IPS DF 4.7 (cell line): ENCODE results near the gene MDGA2.
"Not testable (repeated sequence)": the region's sequence is repeated elsewhere in the genome, so short reads cannot be mapped to it uniquely, and the experiment has no call there.

Source experiments
- DNase-seq: peaks from one replicate; pipeline ENCODE4 v3.0.0-alpha.2; 2013; ENCODE audit warnings: low spot score; ENCODE audit errors: extremely low read depth

Gene MDGA2

DNA sequence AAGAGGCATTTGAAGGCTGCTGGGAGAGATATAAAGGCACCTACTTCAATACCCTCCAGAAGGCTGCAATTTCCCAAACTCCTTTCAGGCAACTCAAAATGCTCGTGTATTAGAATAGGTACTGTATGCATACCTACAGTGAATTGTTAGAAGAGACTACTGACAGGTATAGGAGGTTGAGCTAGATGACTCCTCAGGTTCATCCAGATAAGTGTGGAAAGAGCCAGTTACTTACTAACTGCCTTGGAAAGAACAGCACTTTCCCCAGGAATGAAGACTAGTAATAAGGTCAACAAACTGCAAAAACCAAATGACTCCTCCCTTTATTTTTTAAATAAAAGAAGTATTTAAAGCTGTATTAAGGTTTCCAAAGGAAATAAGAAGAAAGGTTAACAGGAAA is 429.0 kb downstream of the MDGA2 start:
- DNase-seq = no peak

DNA sequence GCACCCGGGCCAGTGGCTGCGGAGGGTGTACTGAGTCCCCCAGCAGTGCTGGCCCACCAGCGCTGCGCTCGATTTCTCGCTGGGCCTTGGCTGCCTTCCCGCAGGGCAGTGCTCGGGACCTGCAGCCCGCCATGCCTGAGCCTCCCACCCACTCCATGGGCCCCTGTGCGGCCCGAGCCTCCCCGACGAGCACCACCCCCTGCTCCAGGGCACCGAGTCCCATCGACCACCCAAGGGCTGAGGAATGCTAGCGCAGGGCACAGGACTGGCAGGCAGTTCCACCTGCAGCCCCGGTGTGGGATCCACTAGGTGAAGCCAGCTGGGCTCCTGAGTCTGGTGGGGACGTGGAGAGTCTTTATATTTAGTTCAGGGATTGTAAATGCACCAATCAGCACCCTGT is 432.8 kb downstream of the MDGA2 start:
- not testable (repeated sequence) for DNase-seq

DNA sequence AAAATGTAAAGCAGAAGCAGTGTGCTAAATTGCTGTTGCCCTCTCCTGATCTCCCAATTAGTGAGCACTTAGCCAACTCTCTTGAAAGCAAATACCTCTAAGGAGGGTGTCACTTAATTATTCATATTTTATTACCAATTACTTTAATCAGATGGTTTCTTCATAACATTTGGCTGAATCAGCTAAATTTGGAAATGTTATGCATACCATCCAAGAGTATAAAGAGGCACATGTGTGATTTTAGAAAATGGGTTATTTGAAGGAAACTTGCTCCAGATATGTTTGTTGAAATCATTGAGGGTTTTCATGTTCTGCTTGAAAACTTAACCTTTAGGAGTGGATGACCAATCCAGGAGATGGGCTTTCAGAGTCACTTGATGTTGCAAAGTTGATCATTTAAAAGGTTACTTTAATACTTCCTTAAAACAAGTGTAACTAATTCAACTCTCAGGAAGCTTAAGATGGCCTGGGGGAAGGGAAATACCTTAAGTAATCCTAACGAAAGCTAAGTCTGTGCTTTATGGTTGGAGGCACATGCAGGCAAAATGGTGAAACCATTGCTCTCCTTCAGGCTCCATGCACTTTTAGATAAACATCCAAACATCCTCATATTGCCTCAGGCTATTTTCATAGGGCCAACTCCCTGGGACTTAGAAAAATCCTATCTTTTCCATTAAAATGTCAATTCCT is 434.5 kb downstream of the MDGA2 start:
- no peak for DNase-seq

DNA sequence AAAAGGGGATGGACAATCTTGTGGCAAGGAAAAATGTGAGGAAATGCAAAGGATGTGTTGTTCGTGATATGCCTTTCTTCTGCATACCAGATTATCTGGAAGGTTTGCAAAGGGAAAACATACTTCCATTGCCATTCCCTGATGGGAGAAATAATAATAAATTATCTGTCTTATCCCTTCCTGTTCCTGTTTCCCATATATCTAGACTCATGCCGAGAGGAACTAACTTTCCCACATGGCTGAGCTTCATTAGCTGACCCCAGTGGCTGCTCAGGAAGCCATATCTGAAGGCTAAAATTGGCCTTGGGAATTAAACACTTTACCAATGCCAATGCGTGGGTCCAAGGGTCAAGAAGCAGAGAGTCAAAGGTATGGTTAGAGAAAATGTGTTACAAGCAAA is 439.8 kb downstream of the MDGA2 start:
- DNase-seq = no peak

DNA sequence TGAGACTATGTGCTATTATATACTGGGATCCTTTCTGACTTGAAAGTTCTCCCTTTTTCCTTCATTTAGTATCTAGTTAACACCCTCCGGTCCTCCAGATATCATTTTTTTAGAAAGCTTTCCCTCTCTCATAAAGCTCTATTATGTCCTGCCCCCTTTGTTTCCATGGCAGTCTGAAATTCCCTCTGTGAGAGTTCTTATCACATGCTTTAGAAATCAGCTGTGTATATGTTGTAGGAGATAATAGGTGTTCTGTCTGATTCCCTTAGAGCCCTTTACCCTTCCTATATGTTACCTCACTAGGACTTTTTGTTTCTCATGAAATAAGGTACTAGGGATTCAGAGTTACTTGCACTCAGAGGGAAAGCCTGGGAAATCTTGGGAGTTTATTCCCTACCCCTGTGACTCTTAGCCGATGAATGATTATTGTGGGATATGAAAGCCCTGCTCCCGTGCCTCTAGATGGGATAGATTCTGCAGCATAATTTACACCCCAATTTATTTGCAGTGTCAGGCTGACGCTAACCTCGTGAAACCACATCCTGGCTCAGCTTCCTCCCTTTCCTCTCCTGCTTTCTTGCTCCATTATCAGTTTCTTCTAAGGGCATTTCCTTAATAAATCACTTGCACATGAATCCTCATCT is 448.4 kb downstream of the MDGA2 start:
- DNase-seq = no peak

DNA sequence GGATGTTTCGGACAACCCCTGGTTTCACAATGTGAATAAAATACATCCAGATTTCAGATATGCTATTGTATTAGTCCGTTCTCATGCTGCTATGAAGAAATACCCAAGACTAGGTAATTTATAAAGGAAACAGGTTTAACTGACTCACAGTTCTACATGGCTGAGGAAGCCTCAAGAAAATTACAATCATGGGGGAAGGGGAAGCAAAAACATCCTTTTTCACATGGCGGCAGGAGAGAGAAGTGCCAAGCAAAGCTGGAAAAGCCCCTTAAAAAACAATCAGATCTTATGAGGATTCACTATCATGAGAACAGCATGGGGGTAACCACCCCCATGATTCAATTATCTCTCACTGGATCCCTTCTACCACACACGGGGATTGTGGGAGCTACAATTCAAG is 451.7 kb downstream of the MDGA2 start:
- DNase-seq = no peak

DNA sequence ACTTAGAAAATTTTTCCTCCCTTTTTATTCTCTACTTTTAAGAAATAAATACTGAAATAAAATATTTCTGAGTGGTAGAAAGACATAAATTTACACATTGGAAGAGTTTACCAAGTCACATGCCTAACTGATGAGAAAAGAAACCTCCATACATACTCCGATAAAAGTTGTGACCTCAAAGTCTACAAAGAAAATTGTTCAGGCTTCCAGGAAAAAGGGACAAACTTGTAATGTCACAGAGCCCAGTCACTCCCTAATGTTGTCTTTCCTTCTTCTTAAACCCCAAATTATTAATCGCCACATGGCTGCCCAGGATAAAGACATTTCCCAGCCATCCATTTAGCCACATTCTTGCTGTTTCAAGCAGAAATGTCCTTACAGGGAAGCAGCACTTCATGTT is 455.3 kb downstream of the MDGA2 start:
- DNase-seq = no peak

DNA sequence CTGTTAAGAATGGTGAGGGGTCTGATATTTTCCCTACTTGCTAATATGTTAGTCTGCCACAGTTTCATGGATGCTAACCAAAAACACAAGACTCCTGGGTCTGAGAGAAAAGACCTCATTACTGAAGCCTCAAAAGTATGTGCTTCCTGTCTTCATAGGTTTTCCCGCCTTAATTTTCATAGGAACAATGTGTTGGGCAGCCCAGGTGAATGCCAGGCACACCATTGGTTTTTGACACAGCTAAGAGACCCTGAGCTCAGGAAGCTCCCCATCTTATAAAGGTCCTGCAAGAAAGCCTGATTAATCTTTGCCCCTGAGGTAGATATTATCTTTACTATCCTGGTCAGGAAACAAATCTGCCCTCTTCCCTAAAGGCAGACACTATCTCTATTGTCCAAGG is 464.1 kb downstream of the MDGA2 start:
- DNase-seq = no peak

DNA sequence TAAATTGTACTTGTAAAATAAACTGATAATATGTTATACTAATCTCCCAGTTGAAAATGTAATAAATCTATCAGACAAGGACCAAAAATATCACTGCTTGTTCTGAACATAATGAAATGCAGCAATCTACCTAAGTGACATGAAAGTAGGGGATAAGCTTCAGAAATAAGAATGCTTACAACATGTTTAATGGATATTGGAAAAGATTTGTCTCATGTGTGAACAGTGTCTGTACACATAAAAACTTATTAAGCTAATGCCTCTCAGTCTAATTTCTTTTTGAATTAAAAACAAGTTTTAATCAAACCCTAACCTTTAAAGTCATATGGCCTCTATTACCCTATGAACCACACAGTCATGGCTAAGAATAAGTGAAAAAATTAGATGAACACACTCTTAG is 465.3 kb downstream of the MDGA2 start:
- no peak for DNase-seq

DNA sequence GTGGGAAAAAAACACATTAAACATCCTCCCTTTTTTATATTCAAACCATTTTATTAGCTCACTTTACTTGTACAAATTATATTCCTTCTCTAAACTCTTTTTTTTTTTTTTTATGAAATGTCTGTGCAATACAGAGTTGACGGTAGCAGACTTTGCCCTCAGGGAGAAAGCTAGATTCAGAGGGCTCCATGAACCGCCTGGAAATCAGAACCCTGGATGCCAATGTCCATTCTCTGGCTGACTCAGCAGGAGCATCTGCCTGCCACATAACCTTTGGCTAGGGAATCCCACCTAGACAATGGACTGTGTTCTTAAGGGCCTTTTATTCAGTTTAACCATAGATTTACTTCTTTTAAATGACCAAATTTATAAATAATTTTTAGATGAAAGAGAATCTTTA is 467.0 kb downstream of the MDGA2 start:
- no peak for DNase-seq

DNA sequence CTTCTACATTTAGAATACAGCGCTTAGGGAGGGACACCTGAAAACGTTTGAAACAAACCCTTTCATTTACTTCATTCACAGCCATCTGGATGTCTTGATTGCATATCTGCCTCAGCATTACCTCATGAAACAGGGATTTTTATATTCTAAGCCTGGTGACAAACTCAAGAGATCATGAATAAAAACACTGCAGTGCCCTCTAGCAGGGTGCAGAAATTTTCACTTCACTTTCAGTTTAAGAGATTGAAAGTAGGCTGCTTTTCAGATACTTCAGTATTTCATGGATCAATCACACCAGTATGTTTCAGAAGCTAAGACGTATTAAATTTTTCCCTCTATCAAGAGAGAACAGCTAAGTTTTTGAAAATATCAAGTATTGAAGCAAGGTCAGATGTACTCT is 467.8 kb downstream of the MDGA2 start:
- DNase-seq = no peak

DNA sequence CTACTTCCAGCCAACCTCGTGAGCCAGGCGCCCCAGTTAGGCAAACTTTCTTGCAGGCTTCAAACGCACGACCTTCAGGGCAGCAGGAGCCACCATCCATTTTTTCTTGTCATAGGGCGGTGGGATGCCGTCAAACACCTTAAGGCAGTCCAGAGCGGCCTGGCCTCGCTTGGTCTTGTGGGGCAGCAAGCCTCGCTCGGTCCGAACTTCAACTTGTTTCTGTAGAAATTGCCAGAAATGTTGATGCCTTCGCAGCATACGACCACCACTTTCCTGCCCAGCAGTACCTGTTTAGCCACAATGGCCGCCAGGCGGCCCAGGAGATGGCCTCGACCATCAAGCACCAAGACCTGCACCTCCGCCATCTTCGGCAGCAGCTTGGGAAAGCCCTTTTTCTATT is 474.7 kb downstream of the MDGA2 start:
- no peak for DNase-seq

DNA sequence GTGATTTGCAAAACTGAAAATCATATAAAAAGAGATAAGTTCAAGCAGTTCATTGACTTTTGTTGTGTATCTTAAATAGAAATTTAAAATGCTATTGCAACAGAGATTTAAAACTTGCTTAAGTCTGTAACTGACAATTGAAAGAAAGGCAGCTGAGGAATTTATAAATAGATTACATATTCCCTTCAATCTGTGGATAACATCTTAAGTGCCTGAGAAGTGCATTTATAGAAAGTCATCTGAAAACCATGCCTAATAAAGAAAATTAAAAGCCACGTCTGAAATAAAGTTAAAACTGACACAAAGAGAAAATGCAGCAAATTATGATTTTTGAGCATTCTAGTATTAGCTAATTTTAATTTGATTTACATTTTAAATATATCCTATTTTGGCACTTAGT is 479.8 kb downstream of the MDGA2 start:
- no peak for DNase-seq

DNA sequence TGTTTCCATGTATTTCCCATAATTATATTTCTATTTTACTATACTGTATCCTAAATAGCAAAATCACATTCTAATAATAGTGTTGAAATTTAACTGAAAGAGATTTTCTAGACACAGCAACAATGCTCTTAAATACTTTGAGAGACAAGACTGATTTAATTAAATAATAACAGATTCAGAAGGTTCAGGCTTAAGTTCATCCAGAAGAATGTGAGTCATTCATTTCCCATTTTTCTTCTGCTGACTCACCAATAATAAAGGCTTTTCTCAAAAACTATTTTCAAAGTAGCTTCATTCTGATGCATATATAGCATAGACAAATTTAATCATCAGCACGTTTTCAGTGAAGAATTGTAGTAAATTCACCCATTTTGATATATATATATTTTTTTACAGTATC is 481.4 kb downstream of the MDGA2 start:
- no peak for DNase-seq

DNA sequence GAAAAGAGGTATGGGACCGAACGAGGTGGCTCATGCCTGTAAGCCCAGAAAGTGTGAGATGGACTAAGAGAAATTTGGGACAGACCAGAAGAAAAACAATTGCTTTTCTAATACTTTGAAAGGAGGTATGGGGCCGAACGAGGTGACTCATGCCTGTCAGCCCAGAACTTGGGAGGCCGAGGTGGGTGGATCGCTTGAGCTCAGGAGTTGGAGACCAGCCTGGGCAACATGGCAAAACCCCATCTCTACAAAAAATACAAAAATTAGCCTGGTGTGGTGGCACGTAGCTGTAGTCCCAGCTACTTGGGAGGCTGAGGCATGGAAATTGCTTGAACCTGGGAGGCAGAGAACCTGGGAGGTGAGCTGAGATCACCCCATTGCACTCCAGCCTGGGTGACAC is 483.2 kb downstream of the MDGA2 start:
- not testable (repeated sequence) for DNase-seq

DNA sequence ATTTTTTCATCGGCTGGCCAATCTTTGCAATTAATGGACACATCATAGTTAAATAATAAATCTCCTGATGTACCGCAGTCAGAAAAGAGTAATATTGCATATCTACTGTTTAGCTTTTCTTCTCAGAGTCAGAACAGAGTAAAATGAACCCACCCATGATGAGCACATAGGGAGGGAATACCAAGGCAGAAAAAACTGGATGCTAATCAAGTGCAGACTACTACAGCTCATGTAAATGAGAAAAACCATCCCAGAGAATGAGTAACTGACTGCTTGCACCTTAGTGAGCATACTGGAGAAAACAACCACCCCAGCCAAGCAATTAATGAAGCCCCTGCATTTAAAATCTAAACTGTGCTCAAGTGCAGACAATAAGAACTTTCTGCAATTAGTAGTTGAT is 483.7 kb downstream of the MDGA2 start:
- DNase-seq = no peak

DNA sequence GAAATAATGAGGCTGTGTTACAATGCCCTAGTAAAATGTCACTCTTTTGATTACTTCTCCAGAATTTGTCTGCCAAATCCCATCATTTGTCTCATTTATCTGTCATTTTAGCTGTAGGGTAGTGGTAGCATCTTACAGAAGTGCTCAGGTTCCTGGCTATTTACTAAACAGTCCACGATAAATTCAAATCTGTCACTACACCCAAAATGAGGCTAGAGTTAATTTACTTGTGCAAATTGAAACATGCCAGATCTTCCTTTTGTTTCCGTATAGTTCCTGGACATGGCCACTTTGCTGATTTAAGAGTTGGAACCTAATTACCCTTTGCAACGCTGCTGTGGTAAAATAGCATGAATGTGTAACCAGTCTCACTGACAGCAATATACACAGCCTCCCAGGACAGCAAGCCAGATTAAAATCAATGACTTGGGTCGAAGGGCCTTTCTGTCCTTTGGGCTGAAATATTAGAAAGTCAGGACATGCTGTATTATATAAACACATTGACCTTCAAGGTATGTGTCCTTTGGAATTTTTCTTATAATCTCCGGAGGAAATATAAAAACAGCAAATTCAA is 485.4 kb downstream of the MDGA2 start:
- no peak for DNase-seq

DNA sequence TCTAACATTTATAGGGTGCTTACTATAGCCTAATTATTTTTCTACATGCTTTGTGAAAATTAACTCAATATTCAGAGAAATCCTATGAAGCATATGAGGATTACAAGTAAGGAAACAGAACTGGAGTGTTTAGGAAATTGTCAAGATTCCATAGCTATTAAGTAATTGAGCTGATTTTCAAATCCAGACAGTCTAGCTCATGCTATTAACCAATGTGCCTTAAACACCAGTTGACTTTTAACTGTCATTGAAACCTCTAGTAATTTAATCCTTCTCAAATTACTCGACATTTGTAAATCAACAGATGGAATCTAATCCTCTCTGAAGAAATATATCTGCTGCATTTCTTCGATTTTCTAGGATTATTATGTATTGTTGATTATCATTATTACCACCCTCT is 488.9 kb downstream of the MDGA2 start:
- no peak for DNase-seq

DNA sequence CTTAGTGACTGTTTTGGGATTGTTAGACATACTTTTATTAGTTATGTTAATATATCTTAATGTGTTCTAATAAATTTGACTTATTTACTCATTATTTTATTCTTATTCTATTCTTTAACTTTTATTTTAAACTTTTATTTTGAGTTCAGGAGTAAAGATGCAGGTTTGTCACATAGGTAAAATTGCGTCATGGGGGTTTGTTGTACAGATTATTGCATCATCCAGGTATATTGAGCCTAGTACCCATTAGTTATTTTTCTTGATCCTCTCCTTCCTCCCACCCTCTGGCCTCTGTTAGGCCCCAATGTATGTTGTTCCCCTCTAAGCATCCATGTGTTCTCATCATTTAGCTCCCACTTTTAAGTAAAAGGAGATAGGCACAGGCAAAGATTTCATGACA is 495.5 kb downstream of the MDGA2 start:
- no peak for DNase-seq

DNA sequence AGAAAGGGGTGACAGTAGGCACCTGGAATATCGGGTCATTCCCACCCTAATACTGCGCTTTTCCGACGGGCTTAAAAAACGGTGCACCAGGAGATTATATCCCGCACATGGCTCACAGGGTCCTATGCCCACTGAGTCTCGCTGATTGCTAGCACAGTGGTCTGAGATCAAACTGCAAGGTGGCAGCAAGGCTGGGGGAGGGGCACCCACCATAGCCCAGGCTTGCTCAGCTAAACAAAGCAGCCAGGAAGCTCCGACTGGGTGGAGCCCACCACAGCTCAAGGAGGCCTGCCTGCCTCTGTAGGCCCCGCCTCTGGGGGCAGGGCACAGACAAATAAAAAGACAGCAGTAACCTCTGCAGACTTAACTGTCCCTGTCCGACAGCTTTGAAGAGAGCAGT is 503.5 kb downstream of the MDGA2 start:
- DNase-seq = not testable (repeated sequence)

DNA sequence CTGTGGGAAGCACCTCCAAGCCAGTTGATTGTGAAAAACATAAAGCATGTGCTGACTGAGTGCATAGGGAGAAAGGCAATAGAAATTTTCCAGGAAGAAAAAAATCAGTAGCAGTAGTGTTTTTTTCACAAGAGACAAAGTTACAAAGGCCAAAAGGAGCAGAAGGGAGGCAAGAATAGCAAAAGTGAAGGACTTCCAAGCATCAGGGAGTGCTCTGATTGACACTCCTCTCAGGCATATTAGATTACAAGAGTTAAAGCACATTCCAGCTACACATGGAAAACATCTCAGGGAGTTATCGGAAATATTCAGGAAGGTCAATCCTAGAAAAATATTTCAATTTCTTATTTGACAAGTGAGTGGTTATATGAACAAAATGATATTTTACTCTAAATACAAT is 508.0 kb downstream of the MDGA2 start:
- DNase-seq = no peak

DNA sequence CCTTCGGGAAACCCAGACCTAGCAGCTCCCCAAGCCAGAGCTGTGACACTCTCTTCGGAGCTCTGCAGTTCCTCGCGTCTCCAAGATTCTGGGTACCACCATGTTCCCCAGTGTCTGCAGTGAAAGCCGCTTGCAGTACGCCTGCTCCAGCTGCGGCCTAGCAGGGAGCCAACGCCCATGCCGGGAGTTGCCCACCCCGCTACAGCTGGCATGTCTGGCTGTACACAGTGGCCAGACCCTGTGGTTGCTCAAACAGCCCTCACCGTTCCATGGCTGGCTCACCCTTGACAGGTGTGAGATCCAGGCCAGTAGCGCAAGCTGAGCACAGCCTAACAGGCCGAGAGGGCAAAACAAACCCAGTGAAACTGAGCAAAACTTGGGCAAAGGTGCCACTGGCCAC is 520.0 kb downstream of the MDGA2 start:
- no peak for DNase-seq

DNA sequence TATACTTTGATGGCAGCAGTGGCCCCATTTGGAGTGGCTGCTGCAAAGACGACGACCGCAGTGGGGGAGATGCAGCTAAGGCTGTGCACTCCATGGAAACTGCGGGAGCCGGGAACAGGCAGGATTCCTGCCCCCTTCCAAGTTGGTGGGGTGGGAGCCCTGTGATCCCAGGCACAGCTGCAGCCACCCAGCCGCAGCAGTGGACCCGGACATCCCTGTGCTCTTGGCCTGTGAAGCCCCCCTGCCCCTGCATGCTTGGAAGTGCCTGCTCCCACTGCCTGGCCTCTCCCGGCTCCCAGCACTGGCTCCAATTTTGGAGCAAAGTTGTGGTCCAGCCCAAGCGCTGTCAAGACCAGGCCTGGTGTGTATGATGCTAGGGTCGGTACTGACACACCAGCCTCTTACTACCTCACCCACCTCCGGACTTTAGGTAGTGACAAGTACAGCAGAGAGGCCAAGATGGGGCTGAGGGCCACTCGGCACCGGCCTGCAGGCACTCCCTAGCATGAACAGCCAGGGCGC is 521.1 kb downstream of the MDGA2 start:
- no peak for DNase-seq
